GM19452 (cell line): Measurements from ENCODE around the gene TIMD4.
"Not testable (repeated sequence)": the region's sequence is repeated elsewhere in the genome, so short reads cannot be mapped to it uniquely, and the experiment has no call there.

Experiments
- ATAC-seq: cut with Tn5 transposase; IDR thresholded peaks from one replicate; pipeline ENCODE4 v1.9.1; 2021; ENCODE audit not compliant: unreplicated experiment

Gene TIMD4

GRCh38 chr5:156963125-156963524 lies at the start of gene TIMD4:
Gene TIMD4 (minus strand): TSS chr5:156963226. CDS start chr5:156963198, 28 bp downstream.
- ATAC-seq = no peak

- ATAC-seq = no peak
These were observed 43.2 kb upstream of the TIMD4 start for GRCh38 chr5:157006262-157006661.

GRCh38 chr5:157004893-157005551 lies 42.0 kb upstream of the TIMD4 start:
- no peak for ATAC-seq

GRCh38 chr5:156991714-156992113 lies 28.7 kb upstream of the TIMD4 start:
- no peak for ATAC-seq

- ATAC-seq = no peak
These were observed 21.0 kb upstream of the TIMD4 start for GRCh38 chr5:156984064-156984463.

GRCh38 chr5:156981481-156981880 lies 18.5 kb upstream of the TIMD4 start:
- ATAC-seq = no peak

GRCh38 chr5:156974328-156974727 lies 11.3 kb upstream of the TIMD4 start:
- ATAC-seq = no peak

- no peak for ATAC-seq
These were observed 9.0 kb upstream of the TIMD4 start for GRCh38 chr5:156971848-156972525.

- no peak for ATAC-seq
These were observed 8.4 kb upstream of the TIMD4 start for GRCh38 chr5:156971415-156971814.

GRCh38 chr5:156967386-156967785 lies 4.4 kb upstream of the TIMD4 start:
- ATAC-seq = not testable (repeated sequence)

- no peak for ATAC-seq
These were observed 6.7 kb downstream of the TIMD4 start for GRCh38 chr5:156956321-156956720.

- no peak for ATAC-seq
These were observed 11.7 kb downstream of the TIMD4 start for GRCh38 chr5:156951359-156951758.

GRCh38 chr5:156950716-156951115 lies 12.3 kb downstream of the TIMD4 start:
- no peak for ATAC-seq

- no peak for ATAC-seq
These were observed 13.6 kb downstream of the TIMD4 start for GRCh38 chr5:156949424-156949823.

GRCh38 chr5:156947925-156948324 lies 15.1 kb downstream of the TIMD4 start:
- ATAC-seq = no peak

GRCh38 chr5:156942064-156942463 lies 21.0 kb downstream of the TIMD4 start:
- peak; percentile 95 for ATAC-seq

- not testable (repeated sequence) for ATAC-seq
These were observed 22.6 kb downstream of the TIMD4 start for GRCh38 chr5:156940462-156940861.

GRCh38 chr5:156936972-156937371 lies 26.1 kb downstream of the TIMD4 start:
- ATAC-seq = no peak

- ATAC-seq = no peak
These were observed 28.4 kb downstream of the TIMD4 start for GRCh38 chr5:156934450-156935211.

GRCh38 chr5:156929366-156929948 lies 33.6 kb downstream of the TIMD4 start:
- no peak for ATAC-seq

- ATAC-seq = no peak
These were observed 35.5 kb downstream of the TIMD4 start for GRCh38 chr5:156927545-156927944.

- ATAC-seq = not testable (repeated sequence)
These were observed 37.3 kb downstream of the TIMD4 start for GRCh38 chr5:156925767-156926166.
